GM21825 (cell line): ENCODE results near the gene ADH4.
"Not testable (repeated sequence)": the region's sequence is repeated elsewhere in the genome, so short reads cannot be mapped to it uniquely, and the experiment has no call there.

Source experiments
- ATAC-seq: cut with Tn5 transposase; IDR thresholded peaks from one replicate; pipeline ENCODE4 v1.9.1; 2021; ENCODE audit warnings: mild to moderate bottlenecking, moderate library complexity; ENCODE audit not compliant: unreplicated experiment

The ADH4 gene

DNA sequence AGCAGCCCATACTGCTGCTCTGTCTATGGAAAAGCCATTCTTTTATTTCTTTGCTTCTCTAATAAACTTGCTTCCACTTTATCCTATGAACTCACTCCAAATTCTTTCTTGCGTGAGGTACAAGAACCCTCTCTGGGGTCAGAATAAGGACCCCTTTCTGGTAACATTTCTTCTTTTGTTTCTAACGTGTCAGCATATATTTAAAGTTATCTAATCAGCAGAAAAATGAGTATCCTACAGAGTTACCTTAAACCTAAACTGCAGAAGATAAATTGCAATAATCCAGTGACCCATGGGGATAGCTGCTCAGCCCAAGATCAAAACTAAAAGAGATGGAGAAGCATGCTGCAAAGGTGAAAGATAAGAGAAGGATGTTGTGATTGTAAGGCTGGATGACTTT, 59.5 kb downstream of the ADH4 start:
- ATAC-seq = no peak

DNA sequence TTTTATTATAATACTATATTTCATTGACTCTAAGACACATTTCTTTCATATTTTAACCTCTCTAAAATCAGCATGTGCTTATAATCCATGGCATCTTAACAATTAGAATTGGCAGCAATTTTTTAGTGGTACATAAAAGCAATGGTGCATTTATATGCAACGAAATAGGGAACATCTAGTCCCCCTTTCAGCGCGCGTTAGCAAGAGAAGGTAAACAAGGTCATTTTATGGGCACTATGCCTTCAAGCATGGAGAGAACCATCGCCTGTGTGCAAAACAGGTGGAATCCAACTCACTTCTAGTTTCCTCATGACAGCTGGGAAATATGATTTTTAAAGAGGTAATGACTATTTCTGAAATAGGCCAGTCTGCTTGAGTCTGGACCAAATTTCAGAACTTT, 61.9 kb downstream of the ADH4 start:
- no peak for ATAC-seq

DNA sequence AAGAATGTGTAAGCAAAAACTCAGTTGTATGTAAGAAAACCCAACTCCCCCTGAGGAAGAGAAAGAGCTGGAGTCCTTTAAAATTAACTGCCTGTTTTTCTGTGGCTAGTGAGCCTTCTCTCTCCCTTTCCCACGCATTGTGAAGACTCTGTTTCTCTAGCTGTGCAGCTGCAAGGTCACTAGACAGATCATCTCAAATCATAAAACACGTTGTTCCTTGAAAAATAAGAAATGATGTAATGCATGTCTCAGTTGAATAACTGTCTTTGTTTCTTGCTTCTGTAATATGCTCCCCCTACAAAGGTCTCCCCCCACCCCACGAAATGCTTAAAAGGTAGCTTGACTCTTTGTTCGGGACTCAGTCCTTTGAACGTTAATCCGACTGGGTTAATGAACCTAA, 63.2 kb downstream of the ADH4 start:
- ATAC-seq = not testable (repeated sequence)

DNA sequence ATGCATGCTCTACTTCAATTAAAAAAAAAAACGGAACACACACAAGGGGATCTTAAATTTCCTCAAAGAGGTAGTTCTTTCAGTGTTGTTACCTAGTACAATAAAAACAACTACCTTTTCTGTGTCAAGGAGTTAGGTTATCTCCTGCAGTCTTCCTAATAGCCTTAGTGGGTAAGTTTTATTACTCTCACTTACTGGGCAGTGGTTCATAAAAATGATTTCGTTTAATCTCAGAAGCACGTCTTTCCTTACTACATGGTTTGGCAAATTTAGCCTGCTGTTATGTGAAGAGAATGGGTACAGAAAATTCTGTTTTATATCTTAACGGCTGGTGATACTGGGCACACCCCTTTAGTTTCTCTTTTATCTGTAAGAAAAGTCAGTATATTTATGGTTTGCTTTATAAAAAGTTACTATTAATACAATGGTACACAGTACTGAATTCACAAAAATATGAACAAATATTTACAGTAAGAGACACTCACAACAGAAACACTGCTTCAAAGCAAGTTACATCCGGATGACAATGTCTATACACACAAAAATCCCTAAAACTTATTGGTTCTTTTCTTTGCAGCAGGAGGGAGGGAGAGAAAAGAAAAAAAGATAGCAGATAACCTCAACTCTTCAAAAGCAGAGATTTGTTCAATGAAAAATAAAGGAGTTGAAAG, 64.3 kb downstream of the ADH4 start:
- ATAC-seq = no peak

DNA sequence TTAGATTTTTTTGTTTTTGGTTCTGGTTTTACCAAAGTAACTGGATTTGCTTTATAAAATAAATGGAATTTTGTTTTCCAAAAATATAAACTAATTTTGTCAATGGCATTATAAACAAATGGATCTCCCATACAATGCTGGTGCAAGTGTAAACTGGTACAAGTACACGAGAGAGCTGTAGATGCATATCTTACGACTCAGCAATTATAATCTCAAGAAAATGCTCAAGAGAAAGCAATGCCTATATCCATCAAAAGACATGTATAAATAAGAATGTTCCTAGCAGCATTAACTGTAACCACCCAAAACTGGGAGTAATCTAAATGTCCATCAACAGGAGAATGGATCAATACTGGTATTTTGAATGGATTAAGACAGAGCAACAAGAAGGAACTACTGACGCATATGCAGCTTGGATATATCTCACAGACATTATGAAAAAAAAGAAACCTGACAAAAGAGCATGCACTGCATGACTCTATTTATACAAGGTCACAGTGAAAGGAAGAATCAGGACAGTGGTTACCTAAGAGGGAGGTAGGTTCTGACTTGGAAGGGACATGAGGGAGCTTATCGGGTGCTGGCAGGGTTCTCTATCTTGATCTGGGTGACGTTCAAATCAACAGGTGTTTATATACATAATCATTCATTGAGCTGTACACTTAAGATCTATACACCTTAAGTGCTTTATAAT, 65.0 kb downstream of the ADH4 start:
- no peak for ATAC-seq

DNA sequence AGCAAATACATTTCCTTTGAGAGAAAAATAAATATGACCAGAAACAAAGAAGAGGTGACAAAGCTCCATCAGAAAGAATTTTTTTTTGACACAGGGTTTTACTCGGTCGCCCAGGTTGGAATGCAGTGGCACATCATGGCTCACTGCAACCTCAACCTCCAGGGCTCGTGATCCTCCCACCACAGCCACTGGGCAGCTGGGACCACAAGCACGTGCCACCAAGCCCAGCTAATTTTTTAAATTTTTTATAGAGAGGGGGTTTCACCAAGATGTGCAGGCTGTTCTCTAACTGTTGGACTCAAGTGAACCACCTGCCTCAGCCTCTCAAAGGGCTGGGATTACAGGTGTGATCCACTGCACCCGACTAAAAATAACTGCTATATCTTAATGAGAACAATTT, 65.8 kb downstream of the ADH4 start:
- ATAC-seq = no peak

DNA sequence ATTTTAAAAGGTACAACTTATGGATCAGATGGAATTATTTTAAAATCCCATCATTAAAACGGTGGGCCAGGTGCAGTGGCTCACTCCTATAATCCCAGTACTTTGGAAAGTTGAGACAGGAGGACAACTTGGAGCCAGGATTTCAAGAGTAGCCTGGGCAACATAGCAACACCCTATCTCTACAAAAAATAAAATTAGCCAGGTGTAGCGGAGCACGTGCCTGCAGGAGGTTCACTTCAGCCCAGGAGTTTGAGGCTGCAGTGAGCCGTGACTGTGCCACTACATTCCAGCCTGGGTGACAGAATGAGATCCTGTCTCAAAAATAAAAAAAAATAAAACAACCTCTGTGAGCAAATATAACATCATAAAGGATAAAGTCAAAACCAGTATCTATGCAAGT, 66.9 kb downstream of the ADH4 start:
- ATAC-seq = no peak

DNA sequence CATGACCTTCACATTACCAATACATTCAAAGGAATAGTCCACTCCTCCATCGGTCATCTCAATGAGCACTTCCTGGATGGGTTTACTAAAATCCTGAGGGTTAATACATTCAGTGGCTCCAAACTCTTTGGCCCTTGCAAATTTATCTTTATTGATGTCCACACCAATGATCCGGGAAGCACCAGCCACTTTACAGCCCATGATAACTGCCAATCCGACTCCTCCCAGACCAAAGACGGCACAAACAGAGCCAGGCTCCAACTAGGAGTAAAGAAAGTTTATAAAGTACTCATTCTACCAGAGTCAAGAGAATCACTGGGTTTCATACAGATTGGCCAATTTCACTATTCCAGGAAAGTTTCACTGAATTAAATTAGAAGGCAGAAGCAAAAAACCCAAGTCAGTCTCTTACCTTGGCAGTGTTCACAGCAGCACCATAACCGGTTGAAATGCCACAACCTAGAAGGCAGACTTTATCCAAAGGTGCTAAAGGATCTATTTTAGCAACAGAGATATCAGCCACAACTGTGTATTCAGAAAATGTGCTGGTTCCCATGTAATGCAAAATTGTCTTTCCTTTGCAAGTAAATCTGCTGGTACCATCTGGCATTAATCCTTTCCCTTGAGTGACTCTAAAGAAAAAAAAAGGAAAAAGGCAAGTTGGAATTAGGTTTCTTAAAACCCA, 67.7 kb downstream of the ADH4 start:
- no peak for ATAC-seq

DNA sequence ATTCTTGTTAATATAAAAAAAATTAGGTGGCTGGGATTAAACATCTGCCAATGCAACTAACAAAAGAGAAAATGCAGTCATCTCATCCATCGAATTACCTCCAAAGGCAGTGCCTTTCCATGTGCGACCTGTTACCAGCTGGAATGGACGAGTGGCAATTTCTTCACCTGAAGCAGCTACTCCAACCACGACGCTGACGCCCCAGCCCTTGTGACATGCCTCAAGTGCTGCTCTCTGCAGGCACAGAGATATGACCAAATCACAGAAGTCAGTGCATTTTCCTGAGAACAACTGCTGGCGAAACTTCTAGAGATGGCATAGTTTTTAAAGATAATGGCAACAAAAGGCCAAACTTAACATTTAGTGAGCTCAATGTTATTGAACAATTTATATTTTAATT, 69.3 kb downstream of the ADH4 start:
- ATAC-seq = no peak
